HEK293 (cell line): ENCODE data around the gene ILRUN.

ENCODE experiments used
- CTCF ChIA-PET: fragments of 350-600 bp; formaldehyde crosslinking; extraction: SDS; loops from one replicate; lab custom pipeline; 2021; ENCODE audit warnings: antibody characterized with exemption; lab: Yijun Ruan, JAX
- POLR2A ChIA-PET: fragments of 300-600 bp; formaldehyde crosslinking; extraction: SDS; loops from one replicate; lab custom pipeline; 2020; ENCODE audit warnings: antibody characterized with exemption, inconsistent platforms; lab: Yijun Ruan, JAX
- H3K27ac ChIP-seq: fragments of 200-500 bp; sonication (Bioruptor generic); 2 replicates; pipeline ENCODE4 v1.5.1; 2014; ENCODE audit warnings: low read depth, low read length, control low read depth, inconsistent platforms; ENCODE audit errors: extremely low read depth
- H3K36me3 ChIP-seq, 2 experiments: fragments of 200-500 bp in 1 of 2; sonication (Bioruptor generic) in 1 of 2; 1 replicate in 1 of 2; 2 replicates in 1 of 2; pipeline ENCODE4 v1.5.1; 2014 to 2017; ENCODE audit warnings: inconsistent platforms in 2 of 2, low read length in 2 of 2; ENCODE audit not compliant: control insufficient read depth in 2 of 2, insufficient read depth in 1 of 2
- H3K4me1 ChIP-seq: fragments of 200-500 bp; sonication (Bioruptor generic); 2 replicates; pipeline ENCODE4 v1.5.1; 2014; ENCODE audit warnings: mild to moderate bottlenecking, low read length, inconsistent platforms; ENCODE audit not compliant: control insufficient read depth, insufficient read depth
- H3K4me3 ChIP-seq: 2 replicates; pipeline ENCODE4 v1.5.1; 2011; ENCODE audit warnings: low read depth, mild to moderate bottlenecking, control low read depth, low read length, moderate library complexity
- H3K9me3 ChIP-seq: fragments of 200-500 bp; sonication (Bioruptor generic); 2 replicates; pipeline ENCODE4 v1.5.1; 2014; ENCODE audit warnings: low read depth, low read length, inconsistent platforms; ENCODE audit not compliant: control insufficient read depth, insufficient read depth
- BCL11B ChIP-seq: fragments of 450-650 bp; formaldehyde crosslinking; IDR thresholded peaks from 2 replicates; pipeline ENCODE4 v1.5.1; 2016; ENCODE audit warnings: low read depth, missing biosample characterization, missing genetic modification characterization
- BCL6B ChIP-seq: fragments of 450-650 bp; formaldehyde crosslinking; IDR thresholded peaks from 2 replicates; pipeline ENCODE4 v1.5.1; 2017; ENCODE audit warnings: missing biosample characterization, missing genetic modification characterization
- EGR2 ChIP-seq: fragments of 450-650 bp; formaldehyde crosslinking; IDR thresholded peaks from 2 replicates; pipeline ENCODE4 v1.5.1; 2016; ENCODE audit warnings: low read depth, missing biosample characterization, missing genetic modification characterization
- PATZ1 ChIP-seq: fragments of 450-650 bp; formaldehyde crosslinking; IDR thresholded peaks from 2 replicates; pipeline ENCODE4 v1.5.1; 2016; ENCODE audit warnings: missing biosample characterization, missing genetic modification characterization
- PRDM2 ChIP-seq: fragments of 450-650 bp; formaldehyde crosslinking; IDR thresholded peaks from 2 replicates; pipeline ENCODE4 v1.5.1; 2016; ENCODE audit warnings: missing biosample characterization, missing genetic modification characterization, borderline replicate concordance
- SCRT2 ChIP-seq: fragments of 450-650 bp; formaldehyde crosslinking; IDR thresholded peaks from 2 replicates; pipeline ENCODE4 v1.5.1; 2016; ENCODE audit warnings: missing biosample characterization, missing genetic modification characterization
- TRIM28 ChIP-seq: IDR thresholded peaks from 2 replicates; pipeline ENCODE4 v1.6.1; 2011; ENCODE audit warnings: low read length, control low read depth, borderline replicate concordance
- YY2 ChIP-seq: fragments of 450-650 bp; formaldehyde crosslinking; IDR thresholded peaks from 2 replicates; pipeline ENCODE4 v1.5.1; 2016; ENCODE audit warnings: missing biosample characterization, missing genetic modification characterization
- ZBTB10 ChIP-seq: fragments of 450-650 bp; formaldehyde crosslinking; IDR thresholded peaks from 2 replicates; pipeline ENCODE4 v1.5.1; 2016; ENCODE audit warnings: missing biosample characterization, missing genetic modification characterization
- ZBTB20 ChIP-seq: fragments of 450-650 bp; formaldehyde crosslinking; IDR thresholded peaks from 2 replicates; pipeline ENCODE4 v1.5.1; 2016; ENCODE audit warnings: missing biosample characterization, missing genetic modification characterization
- ZNF121 ChIP-seq: fragments of 450-650 bp; formaldehyde crosslinking; IDR thresholded peaks from 2 replicates; pipeline ENCODE4 v1.5.1; 2016; ENCODE audit warnings: missing biosample characterization, missing genetic modification characterization
- ZNF138 ChIP-seq: fragments of 450-650 bp; formaldehyde crosslinking; IDR thresholded peaks from 2 replicates; pipeline ENCODE4 v1.5.1; 2016; ENCODE audit warnings: missing biosample characterization, missing genetic modification characterization, borderline replicate concordance
- ZNF184 ChIP-seq: fragments of 450-650 bp; IDR thresholded peaks from 2 replicates; pipeline ENCODE4 v1.5.1; 2018; ENCODE audit warnings: missing biosample characterization, mild to moderate bottlenecking, missing genetic modification characterization
- ZNF266 ChIP-seq: fragments of 450-650 bp; formaldehyde crosslinking; IDR thresholded peaks from 2 replicates; pipeline ENCODE4 v1.5.1; 2016; ENCODE audit warnings: missing biosample characterization, missing genetic modification characterization, low read depth
- ZNF423 ChIP-seq: fragments of 450-650 bp; formaldehyde crosslinking; IDR thresholded peaks from 2 replicates; pipeline ENCODE4 v1.5.1; 2016; ENCODE audit warnings: missing biosample characterization, missing genetic modification characterization
- ZNF433 ChIP-seq: fragments of 450-650 bp; formaldehyde crosslinking; IDR thresholded peaks from 2 replicates; pipeline ENCODE4 v1.5.1; 2016; ENCODE audit warnings: missing biosample characterization, missing genetic modification characterization, low read depth
- ZNF600 ChIP-seq: fragments of 450-650 bp; formaldehyde crosslinking; IDR thresholded peaks from 2 replicates; pipeline ENCODE4 v1.5.1; 2016; ENCODE audit warnings: missing biosample characterization, missing genetic modification characterization
- ZNF704 ChIP-seq: fragments of 450-650 bp; formaldehyde crosslinking; IDR thresholded peaks from 2 replicates; pipeline ENCODE4 v1.5.1; 2016; ENCODE audit warnings: missing biosample characterization, missing genetic modification characterization
- ZNF747 ChIP-seq: fragments of 450-650 bp; formaldehyde crosslinking; IDR thresholded peaks from 2 replicates; pipeline ENCODE4 v1.5.1; 2016; ENCODE audit warnings: missing biosample characterization, missing genetic modification characterization

Gene ILRUN

GRCh38 chr6:34697544-34697836 is 923 bp upstream of the ILRUN start:
- Histone ChIP-seq H3K9me3 (no peaks in the 10 kb centered on the region), H3K36me3 (peaks cover 0 to 4% of the 10 kb centered on the region in 2 experiments; a peak in 1 of 3 replicates), H3K27ac (peak overlapping the region; percentile 65; the same call in 1 of the 2 replicates), H3K4me1 (no peaks in the 10 kb centered on the region), H3K4me3 (peak overlapping the region; percentile 71)
- ChIA-PET CTCF (interaction anchor here (0.6 to 1.1 kb wide), 3 partner anchors 196 to 502 kb away, joined by 3 read pairs; no protein-coding TSS in a partner anchor), POLR2A (interaction anchor here (1.7 to 2.2 kb wide), 3 partner anchors 12 to 190 kb away, joined by 8 to 17 read pairs (median 11); partner anchors contain the start of genes BLTP3A and TAF11)
- TF ChIP-seq BCL11B (tag by site-specific recombination) = no peak
- TF ChIP-seq ZNF121 = peak; percentile 58; the same call in 1 of the 2 replicates
- peak; percentile 15; the same call in 1 of the 2 replicates for TF ChIP-seq ZBTB20

- H3K9me3 ChIP-seq = no peaks in the 10 kb centered on the region
- CTCF ChIA-PET = interaction anchor here (0.6 to 1.2 kb wide), 5 partner anchors 12 to 1277 kb away, joined by 3 to 6 read pairs (median 4); no protein-coding TSS in a partner anchor
- H3K4me1 ChIP-seq = no peaks in the 10 kb centered on the region
- POLR2A ChIA-PET = interaction anchor here (0.6 to 2.2 kb wide), 17 partner anchors 10 to 1724 kb away, joined by 3 to 17 read pairs (median 5); partner anchors contain the start of genes BLTP3A, RPS10, SNRPC and SPDEF
- peaks cover 0 to 5% of the 10 kb centered on the region in 2 experiments; a peak in 1 of 3 replicates for H3K36me3 ChIP-seq
- H3K27ac ChIP-seq = peak overlapping the region; percentile 81
- peak overlapping the region; percentile 96 for H3K4me3 ChIP-seq
- TF ChIP-seq EGR2 (tag by site-specific recombination) (peak; percentile 70; the same call in 1 of the 2 replicates), ZNF433 (tag by site-specific recombination) (no peak), ZBTB10 (tag by site-specific recombination) (peak; percentile 68; the same call in 1 of the 2 replicates), ZNF184 (tag by site-specific recombination) (no peak), ZNF704 (tag by site-specific recombination) (no peak), BCL6B (no peak), TRIM28 (no peak), ZNF138 (no peak), ZNF266 (no peak), ZBTB20 (peak; percentile 89), SCRT2 (tag by site-specific recombination) (peak; percentile 31; the same call in 1 of the 2 replicates), PATZ1 (peak; percentile 51), PRDM2 (tag by site-specific recombination) (no peak), ZNF423 (tag by site-specific recombination) (no peak), ZNF600 (tag by site-specific recombination) (peak; percentile 40), ZNF747 (no peak), YY2 (0 out of 2 replicates have a peak, but pooled peaks have one; percentile 25)
Measured at GRCh38 chr6:34696189-34696738, 303 bp downstream of the ILRUN start.
